HL-60 (cell line): ENCODE results near the gene SAG.
A peak's percentile ranks its signal among the peaks of the same experiment; 100 is the strongest.
"Not testable (repeated sequence)": the region's sequence is repeated elsewhere in the genome, so short reads cannot be mapped to it uniquely, and the experiment has no call there.

ENCODE experiments used
- DNase-seq, 2 experiments: peaks; one replicate each; pipeline ENCODE4 v3.0.0-alpha.2; 2010 to 2020; ENCODE audit warnings: low read depth in 1 of 2, low spot score in 1 of 2
- H3K27ac ChIP-seq: fragments of 250-450 bp; sonication (Bioruptor Pico); replicated peaks from 2 replicates; pipeline ENCODE4 v1.5.1; 2020; ENCODE audit warnings: mild to moderate bottlenecking, moderate library complexity
- H3K27me3 ChIP-seq: fragments of 250-450 bp; sonication (Bioruptor Pico); 2 replicates; pipeline ENCODE4 v1.5.1; 2021; ENCODE audit warnings: mild to moderate bottlenecking, moderate library complexity; ENCODE audit not compliant: insufficient read depth, poor library complexity, severe bottlenecking
- H3K4me3 ChIP-seq: replicated peaks from 2 replicates; pipeline ENCODE4 v1.5.1; 2011; ENCODE audit warnings: mild to moderate bottlenecking, control low read depth, low read length; ENCODE audit not compliant: insufficient read depth
- CTCF ChIP-seq: IDR thresholded peaks from one replicate; pipeline ENCODE4 v1.5.1; 2011; ENCODE audit warnings: low read length, control low read depth, inconsistent platforms; ENCODE audit not compliant: insufficient read depth
- GABPA ChIP-seq: IDR thresholded peaks from 2 replicates; pipeline ENCODE4 v1.6.1; 2012; ENCODE audit warnings: low read depth
- POLR2AphosphoS5 ChIP-seq: IDR thresholded peaks from 2 replicates; pipeline ENCODE4 v1.6.1; 2012; ENCODE audit warnings: low read depth
- REST ChIP-seq: IDR thresholded peaks from 2 replicates; pipeline ENCODE4 v1.6.1; 2012; ENCODE audit warnings: low read depth; ENCODE audit not compliant: insufficient replicate concordance
- SPI1 ChIP-seq: IDR thresholded peaks from 2 replicates; pipeline ENCODE4 v1.6.1; 2012; ENCODE audit warnings: low read depth, mild to moderate bottlenecking, borderline replicate concordance

SAG gene

GRCh38 chr2:233332125-233332524 is 24.5 kb downstream of the SAG start:
- Histone ChIP-seq H3K27me3 (no peaks in the 10 kb centered on the region), H3K27ac (peak overlapping the region; percentile 87), H3K4me3 (no peak overlapping the region)
- no peak for TF ChIP-seq REST
- no peak for TF ChIP-seq GABPA
- no peak for TF ChIP-seq SPI1
- TF ChIP-seq CTCF, result no peak
- TF ChIP-seq POLR2AphosphoS5, result no peak
- no peak for DNase-seq

GRCh38 chr2:233334915-233335314 is 27.3 kb downstream of the SAG start:
- H3K27ac ChIP-seq, result no peak overlapping the region
- H3K4me3 ChIP-seq, result no peak overlapping the region
- no peak for DNase-seq
- H3K27me3 ChIP-seq, result no peaks in the 10 kb centered on the region
- TF ChIP-seq SPI1 (no peak), POLR2AphosphoS5 (no peak)

- not testable (repeated sequence) for H3K27me3 ChIP-seq, H3K27ac ChIP-seq, H3K4me3 ChIP-seq, DNase-seq
Measured at GRCh38 chr2:233336091-233336490, 28.5 kb downstream of the SAG start.

- no peak overlapping the region for H3K27ac ChIP-seq
- DNase-seq, result no peak
- no peaks in the 10 kb centered on the region for H3K27me3 ChIP-seq
- no peak overlapping the region for H3K4me3 ChIP-seq
- no peak for TF ChIP-seq REST
- no peak for TF ChIP-seq GABPA
- TF ChIP-seq SPI1, result no peak
- TF ChIP-seq CTCF, result no peak
Measured at GRCh38 chr2:233336541-233336940, 28.9 kb downstream of the SAG start.

GRCh38 chr2:233338046-233338445 is 30.4 kb downstream of the SAG start:
- TF ChIP-seq CTCF (no peak), REST (no peak), SPI1 (no peak), POLR2AphosphoS5 (no peak), GABPA (no peak)
- no peak overlapping the region for H3K27ac ChIP-seq
- peak in 1 of 2 experiments; percentile 39 for DNase-seq
- H3K27me3 ChIP-seq, result no peaks in the 10 kb centered on the region
- no peak overlapping the region for H3K4me3 ChIP-seq
